Omental fat pad (tissue), 4 donors: Measurements from ENCODE around the gene CCDC187. TPM values are rescaled to one million over a fixed set of nuclear protein-coding genes. Genes with fewer than 3 reads are reported as not detected.

ENCODE experiments used
- ATAC-seq: fragments of 150-250 bp; one replicate; pipeline ENCODE4 v1.9.1; 2016; ENCODE audit warnings: mild to moderate bottlenecking, moderate library complexity; ENCODE audit not compliant: low FRiP score
- DNase-seq: peaks from one replicate; pipeline ENCODE4 v3.0.0-alpha.2; 2019; ENCODE audit warnings: low spot score
- total RNA-seq, 4 donors: library from RNA; depleted of rRNA; stranded (reverse); fragments of >200 nt; gene quantifications; one replicate each; pipeline ENCODE4 v1.1.0, GENCODE V29; 2016
- TF ChIP-seq, protein P1 (sequence below), 3 donors: fragments of 450-650 bp; IDR thresholded peaks; one replicate each; pipeline ENCODE4 v1.5.1; 2016 to 2017; ENCODE audit warnings: antibody characterized with exemption in 3 of 3, mild to moderate bottlenecking in 3 of 3, moderate library complexity in 2 of 3

The CCDC187 gene
- total RNA-seq, 4 donors from 2014 or later: not detected

DNA sequence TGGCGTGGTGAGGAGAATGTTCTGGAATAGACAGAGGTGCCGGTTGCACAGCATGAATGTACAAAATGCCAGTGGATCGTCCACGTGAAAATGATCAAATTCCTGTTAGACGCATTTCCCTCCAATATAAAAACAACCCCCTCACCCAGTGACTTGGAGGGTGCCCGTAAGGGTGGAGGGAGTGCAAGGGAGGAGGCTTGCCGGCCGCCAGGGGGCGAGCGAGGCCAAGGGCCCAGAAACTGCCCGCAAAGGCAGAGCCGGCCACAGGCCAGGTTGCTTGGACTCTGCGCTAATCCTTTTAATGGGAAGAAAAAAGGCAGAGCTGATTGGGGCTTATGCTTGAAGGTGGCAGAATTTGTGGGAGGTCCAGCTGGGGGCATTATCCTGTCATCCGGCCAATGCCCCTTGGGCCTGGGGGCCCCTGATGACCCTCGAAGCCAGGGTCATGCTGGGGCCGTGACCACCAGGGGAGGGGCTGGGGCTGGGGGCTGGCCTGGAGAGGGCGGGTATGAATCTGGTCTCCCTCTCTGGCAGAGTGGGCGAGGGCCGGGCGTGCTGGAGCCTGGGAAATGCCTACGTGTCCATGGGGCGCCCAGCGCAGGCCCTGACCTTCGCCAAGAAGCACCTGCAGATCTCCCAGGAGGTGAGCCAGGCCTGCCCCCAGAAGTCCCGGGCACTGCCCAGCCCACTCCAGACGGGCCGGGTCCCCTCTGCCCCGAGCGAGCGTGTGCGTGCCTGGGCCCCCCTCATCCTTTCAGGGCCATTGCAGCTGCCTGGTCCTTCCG lies 35.5 kb upstream of the CCDC187 start:
- DNase-seq (peak; percentile 49), ATAC-seq (peak; percentile 33)
- TF ChIP-seq, protein P1, sequence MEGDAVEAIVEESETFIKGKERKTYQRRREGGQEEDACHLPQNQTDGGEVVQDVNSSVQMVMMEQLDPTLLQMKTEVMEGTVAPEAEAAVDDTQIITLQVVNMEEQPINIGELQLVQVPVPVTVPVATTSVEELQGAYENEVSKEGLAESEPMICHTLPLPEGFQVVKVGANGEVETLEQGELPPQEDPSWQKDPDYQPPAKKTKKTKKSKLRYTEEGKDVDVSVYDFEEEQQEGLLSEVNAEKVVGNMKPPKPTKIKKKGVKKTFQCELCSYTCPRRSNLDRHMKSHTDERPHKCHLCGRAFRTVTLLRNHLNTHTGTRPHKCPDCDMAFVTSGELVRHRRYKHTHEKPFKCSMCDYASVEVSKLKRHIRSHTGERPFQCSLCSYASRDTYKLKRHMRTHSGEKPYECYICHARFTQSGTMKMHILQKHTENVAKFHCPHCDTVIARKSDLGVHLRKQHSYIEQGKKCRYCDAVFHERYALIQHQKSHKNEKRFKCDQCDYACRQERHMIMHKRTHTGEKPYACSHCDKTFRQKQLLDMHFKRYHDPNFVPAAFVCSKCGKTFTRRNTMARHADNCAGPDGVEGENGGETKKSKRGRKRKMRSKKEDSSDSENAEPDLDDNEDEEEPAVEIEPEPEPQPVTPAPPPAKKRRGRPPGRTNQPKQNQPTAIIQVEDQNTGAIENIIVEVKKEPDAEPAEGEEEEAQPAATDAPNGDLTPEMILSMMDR (IDR thresholded peaks at IDR 0.05): peak in 1 of 3 donors; percentile 49

DNA sequence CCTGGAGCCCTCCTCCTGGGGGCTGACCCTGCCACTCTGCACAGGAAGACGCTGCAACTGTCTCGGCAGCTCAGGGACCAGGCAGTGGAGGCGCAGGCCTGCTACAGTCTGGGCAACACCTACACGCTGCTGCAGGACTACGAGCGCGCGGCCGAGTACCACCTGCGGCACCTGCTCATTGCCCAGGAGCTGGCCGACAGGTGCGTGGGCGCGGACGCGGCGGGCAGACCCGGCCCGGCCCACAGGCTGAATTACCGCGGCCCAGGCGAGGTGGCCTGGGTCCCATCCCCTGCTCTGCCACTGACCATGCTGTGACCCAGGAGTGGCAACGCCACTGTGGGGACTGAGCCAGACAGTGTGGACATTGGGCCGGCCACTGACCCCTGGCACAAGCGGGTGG lies 34.6 kb upstream of the CCDC187 start:
- ATAC-seq (no peak), DNase-seq (no peak)
- TF ChIP-seq, protein P1 (IDR thresholded peaks at IDR 0.05): no peak

DNA sequence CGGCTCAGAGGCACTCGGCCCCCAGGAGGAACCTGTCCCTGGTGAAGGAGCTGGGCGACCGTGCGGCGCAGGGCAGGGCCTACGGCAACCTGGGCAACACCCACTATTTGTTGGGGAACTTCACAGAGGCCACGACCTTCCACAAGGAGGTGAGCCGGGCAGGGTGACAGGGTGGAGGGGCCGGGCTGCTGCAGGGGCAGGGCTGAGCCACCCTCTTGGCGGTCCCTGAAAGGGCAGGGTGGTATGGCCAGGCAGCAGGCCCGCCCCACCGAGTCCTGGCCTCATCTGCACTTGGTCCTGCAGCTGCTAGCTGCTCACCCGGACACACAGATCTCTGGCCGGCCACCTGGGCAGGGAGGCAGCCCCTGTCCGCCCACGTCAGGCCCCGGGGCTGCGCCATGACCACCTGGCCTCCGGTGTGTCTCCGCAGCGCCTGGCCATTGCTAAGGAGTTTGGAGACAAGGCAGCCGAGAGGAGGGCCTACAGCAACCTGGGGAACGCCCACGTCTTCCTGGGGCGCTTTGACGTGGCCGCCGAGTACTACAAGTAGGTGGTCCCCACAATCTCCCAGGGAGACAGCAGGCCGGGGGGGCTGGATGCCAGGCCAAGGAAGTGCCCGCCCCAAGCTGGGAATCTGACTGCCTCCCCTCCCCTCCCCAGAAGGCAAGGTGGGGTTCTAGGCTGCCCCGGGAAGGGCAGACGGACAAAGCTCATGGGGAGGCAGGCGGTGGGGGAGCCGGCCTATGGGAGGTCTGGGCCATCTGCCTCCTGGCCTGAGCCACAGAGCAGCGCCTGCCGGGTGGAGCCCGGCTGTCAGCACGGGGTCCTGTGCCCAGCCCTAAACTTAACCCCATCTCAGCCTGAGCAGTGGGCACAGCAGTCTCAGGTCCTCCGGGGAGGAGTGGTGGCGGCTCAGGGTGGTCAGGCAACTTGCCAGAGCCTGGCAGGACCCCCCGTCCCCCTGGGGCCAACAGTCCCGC lies 33.8 kb upstream of the CCDC187 start:
- DNase-seq (no peak), ATAC-seq (no peak)
- TF ChIP-seq, protein P1 (IDR thresholded peaks at IDR 0.05): no peak

DNA sequence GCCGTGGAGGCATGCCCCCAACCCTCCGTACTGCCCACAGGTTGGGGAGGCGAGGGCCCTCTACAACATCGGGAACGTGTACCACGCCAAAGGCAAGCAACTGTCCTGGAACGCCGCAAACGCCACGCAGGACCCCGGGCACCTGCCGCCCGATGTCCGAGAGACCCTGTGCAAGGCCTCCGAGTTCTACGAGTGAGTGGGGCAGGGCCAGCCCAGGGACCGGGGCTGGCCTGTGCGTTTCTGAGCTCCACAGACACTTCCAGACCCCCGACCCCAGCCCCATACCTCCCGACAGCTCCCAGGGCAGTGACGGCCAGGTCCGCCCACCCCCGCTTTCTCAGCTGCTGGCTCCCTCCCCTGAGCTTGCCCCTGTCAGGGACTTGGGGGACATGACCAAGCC lies 33.0 kb upstream of the CCDC187 start:
- TF ChIP-seq, protein P1 (IDR thresholded peaks at IDR 0.05): no peak
- ATAC-seq (no peak), DNase-seq (no peak)

DNA sequence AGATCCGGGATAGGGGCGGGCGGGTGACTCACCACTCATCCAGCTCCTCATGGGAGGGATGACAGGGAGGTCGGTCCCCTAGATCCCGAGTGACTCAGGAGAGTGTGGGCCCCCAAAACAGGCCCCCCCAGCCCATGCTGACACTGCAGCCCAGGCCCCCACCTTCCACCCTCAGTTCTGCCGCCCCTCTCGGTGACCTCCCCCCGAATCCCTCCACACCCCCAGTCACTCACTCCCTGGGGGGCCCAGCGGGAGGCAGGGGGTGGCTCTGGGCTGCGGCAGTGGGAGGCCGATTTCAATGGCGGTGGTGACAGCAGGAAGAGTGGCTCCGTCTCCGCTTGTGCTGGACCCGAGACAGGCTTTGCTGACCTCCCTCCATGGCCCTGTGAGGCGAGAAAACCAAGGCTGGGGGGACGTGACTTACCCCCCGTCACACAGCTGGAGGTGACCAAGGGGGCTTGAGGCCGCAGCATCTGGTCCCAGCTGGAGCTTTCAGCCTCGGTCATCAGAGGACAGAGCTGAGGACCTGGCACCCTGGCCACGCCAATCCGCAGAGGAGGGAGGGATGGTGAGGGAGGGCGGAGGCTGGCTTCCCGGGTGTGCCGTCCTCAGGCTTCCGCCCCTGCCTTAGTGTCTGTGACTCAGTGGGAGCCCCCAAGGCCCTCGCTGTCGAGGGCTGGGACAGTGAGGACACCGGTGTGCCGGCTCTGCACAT lies 32.4 kb upstream of the CCDC187 start:
- no peak for ATAC-seq

More for the DNA sequence above, 32.4 kb upstream of the CCDC187 start:
- DNase-seq: no peak
- TF ChIP-seq, protein P1 (IDR thresholded peaks at IDR 0.05): no peak
